GM18867 (cell line): ENCODE results near the gene EXOC6.

ENCODE experiments used
- ATAC-seq: cut with Tn5 transposase; IDR thresholded peaks from one replicate; pipeline ENCODE4 v1.9.1; 2021; ENCODE audit warnings: mild to moderate bottlenecking, moderate library complexity; ENCODE audit not compliant: unreplicated experiment

Gene EXOC6

DNA sequence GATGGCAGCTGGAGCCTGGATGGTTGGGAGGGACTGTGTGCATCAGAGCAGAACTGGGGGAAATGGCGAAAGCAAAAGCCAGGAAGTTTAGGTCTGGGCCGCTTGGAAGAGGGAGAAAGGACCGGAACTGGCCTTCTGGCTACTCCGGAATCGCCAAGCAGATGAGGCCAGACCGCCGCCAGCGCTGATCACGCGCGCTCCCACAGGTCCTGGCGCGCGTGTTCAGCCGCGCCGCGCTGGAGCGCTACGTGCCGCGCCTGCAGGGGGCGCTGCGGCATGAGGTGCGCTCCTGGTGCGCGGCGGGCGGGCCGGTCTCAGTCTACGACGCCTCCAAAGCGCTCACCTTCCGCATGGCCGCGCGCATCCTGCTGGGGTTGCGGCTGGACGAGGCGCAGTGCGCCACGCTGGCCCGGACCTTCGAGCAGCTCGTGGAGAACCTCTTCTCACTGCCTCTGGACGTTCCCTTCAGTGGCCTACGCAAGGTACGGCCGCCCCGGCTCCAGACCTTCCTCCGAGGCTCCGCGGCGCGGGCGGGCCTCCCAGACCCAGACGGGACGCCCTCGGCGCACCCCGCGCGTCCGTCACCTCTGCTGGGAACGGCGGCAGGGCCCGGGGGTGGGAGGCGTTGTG is 214.3 kb downstream of the EXOC6 start:
- ATAC-seq = no peak

- ATAC-seq = no peak
Measured at GRCh38 chr10:93063144-93063976, 215.0 kb downstream of the EXOC6 start.

- ATAC-seq = no peak
Measured at GRCh38 chr10:93063977-93064660, 215.8 kb downstream of the EXOC6 start.

- no peak for ATAC-seq
Measured at GRCh38 chr10:93064874-93065660, 216.7 kb downstream of the EXOC6 start.

GRCh38 chr10:93065675-93066543 is 217.6 kb downstream of the EXOC6 start:
- no peak for ATAC-seq

DNA sequence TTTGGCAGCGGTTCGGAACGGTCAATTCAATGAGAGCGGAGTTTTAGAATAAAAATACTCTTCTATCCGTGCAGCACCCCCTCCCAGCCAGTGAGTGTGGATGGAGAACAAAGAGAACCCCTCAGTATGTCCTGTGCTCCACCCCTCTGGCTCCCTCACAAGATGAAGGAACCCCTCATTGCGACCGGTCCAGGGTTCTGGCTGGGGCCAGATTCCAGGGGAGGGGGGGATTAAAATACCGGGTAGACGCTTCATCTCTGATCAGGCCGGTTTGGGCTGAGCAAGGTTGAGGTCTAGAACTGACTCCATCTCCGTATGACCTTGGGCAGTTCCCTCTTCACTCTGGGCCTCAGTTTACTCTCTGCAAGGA is 218.2 kb downstream of the EXOC6 start:
- ATAC-seq = no peak

- ATAC-seq = no peak
Measured at GRCh38 chr10:93067443-93068365, 219.4 kb downstream of the EXOC6 start.

- no peak for ATAC-seq
Measured at GRCh38 chr10:93068411-93069244, 220.3 kb downstream of the EXOC6 start.

- no peak for ATAC-seq
Measured at GRCh38 chr10:93069245-93069561, 220.9 kb downstream of the EXOC6 start.

GRCh38 chr10:93070378-93071176 is 222.3 kb downstream of the EXOC6 start:
- no peak for ATAC-seq

GRCh38 chr10:93071177-93071472 is 222.8 kb downstream of the EXOC6 start:
- ATAC-seq = no peak

GRCh38 chr10:93071674-93072224 is 223.4 kb downstream of the EXOC6 start:
- ATAC-seq = no peak

DNA sequence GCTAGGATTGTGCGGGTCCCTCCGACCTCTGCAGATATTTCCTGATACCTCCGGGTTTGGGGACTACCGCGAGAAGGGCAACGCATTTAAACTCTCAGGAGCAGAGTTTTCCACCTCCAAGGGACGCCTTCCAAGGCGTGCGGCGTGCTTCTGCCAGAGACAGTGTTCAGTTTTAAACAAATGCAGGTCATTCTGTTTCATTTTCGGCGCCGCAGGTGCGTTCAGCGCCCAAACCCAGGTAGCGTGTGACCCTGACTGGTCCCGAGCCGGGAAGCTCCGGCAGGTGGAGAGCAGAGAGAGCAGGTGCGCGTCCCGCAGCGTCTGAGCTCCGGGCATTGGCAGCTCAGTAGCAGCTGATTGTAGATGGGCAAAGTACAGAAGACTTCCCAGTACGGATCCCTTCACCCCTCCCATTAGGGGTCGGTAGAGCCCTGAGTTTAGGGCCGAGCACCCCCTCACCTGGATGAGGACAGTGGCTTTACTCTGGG is 223.9 kb downstream of the EXOC6 start:
- ATAC-seq = no peak

GRCh38 chr10:93072713-93073538 is 224.6 kb downstream of the EXOC6 start:
- ATAC-seq = no peak

DNA sequence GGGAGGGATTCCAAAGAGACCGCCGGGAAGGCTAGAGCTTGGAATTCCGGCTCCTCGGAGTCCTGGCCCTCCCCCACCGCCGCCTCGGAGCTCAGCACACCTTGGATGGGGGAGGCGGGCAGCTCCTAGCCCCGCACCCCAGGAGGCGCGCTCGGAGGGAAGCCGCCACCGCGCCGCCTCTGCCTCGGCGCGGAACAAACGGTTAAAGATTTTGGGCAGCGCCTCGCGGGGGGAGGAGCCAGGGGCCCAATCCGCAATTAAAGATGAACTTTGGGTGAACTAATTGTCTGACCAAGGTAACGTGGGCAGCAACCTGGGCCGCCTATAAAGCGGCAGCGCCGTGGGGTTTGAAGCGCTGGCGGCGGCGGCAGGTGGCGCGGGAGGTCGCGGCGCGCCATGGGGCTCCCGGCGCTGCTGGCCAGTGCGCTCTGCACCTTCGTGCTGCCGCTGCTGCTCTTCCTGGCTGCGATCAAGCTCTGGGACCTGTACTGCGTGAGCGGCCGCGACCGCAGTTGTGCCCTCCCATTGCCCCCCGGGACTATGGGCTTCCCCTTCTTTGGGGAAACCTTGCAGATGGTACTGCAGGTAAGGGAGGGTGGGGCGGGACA is 225.3 kb downstream of the EXOC6 start, which contains the start of gene CYP26A1:
CYP26A1 (plus strand) TSS at position 355 of the 608 bp plus-strand sequence; CDS start at position 397, 42 bp downstream.
- no peak for ATAC-seq

- no peak for ATAC-seq
Measured at GRCh38 chr10:93074147-93074596, 225.9 kb downstream of the EXOC6 start.
